HL-60 (cell line): ENCODE measurements around the gene NT5C.

ENCODE experiments used
- DNase-seq, 2 experiments: peaks; one replicate each; pipeline ENCODE4 v3.0.0-alpha.2; 2010 to 2020; ENCODE audit warnings: low read depth in 1 of 2, low spot score in 1 of 2
- H3K27ac ChIP-seq: fragments of 250-450 bp; sonication (Bioruptor Pico); replicated peaks from 2 replicates; pipeline ENCODE4 v1.5.1; 2020; ENCODE audit warnings: mild to moderate bottlenecking, moderate library complexity
- H3K27me3 ChIP-seq: fragments of 250-450 bp; sonication (Bioruptor Pico); 2 replicates; pipeline ENCODE4 v1.5.1; 2021; ENCODE audit warnings: mild to moderate bottlenecking, moderate library complexity; ENCODE audit not compliant: insufficient read depth, poor library complexity, severe bottlenecking
- H3K4me3 ChIP-seq: replicated peaks from 2 replicates; pipeline ENCODE4 v1.5.1; 2011; ENCODE audit warnings: mild to moderate bottlenecking, control low read depth, low read length; ENCODE audit not compliant: insufficient read depth
- CTCF ChIP-seq: IDR thresholded peaks from one replicate; pipeline ENCODE4 v1.5.1; 2011; ENCODE audit warnings: low read length, control low read depth, inconsistent platforms; ENCODE audit not compliant: insufficient read depth
- GABPA ChIP-seq: IDR thresholded peaks from 2 replicates; pipeline ENCODE4 v1.6.1; 2012; ENCODE audit warnings: low read depth
- POLR2AphosphoS5 ChIP-seq: IDR thresholded peaks from 2 replicates; pipeline ENCODE4 v1.6.1; 2012; ENCODE audit warnings: low read depth
- REST ChIP-seq: IDR thresholded peaks from 2 replicates; pipeline ENCODE4 v1.6.1; 2012; ENCODE audit warnings: low read depth; ENCODE audit not compliant: insufficient replicate concordance
- SPI1 ChIP-seq: IDR thresholded peaks from 2 replicates; pipeline ENCODE4 v1.6.1; 2012; ENCODE audit warnings: low read depth, mild to moderate bottlenecking, borderline replicate concordance

The NT5C gene

GRCh38 chr17:75113798-75114551 is 17.6 kb downstream of the NT5C start:
- H3K27ac ChIP-seq = peak overlapping the region; percentile 63

GRCh38 chr17:75111777-75112335 is 19.7 kb downstream of the NT5C start:
- H3K27ac ChIP-seq = no peak overlapping the region
- DNase-seq = peak in 1 of 2 experiments; percentile 40
- no peaks in the 10 kb centered on the region for H3K27me3 ChIP-seq
- TF ChIP-seq GABPA = peak; percentile 26; the same call in 1 of the 2 replicates
- no peak for TF ChIP-seq CTCF
- TF ChIP-seq REST = no peak
- no peak for TF ChIP-seq POLR2AphosphoS5
- H3K4me3 ChIP-seq = no peak overlapping the region

More at GRCh38 chr17:75113798-75114551, 17.6 kb downstream of the NT5C start:
- Histone ChIP-seq H3K4me3 (peak overlapping the region; percentile 43), H3K27me3 (no peaks in the 10 kb centered on the region)
- TF ChIP-seq POLR2AphosphoS5 = no peak; the same call in 1 of the 2 replicates
- TF ChIP-seq GABPA = no peak
- TF ChIP-seq CTCF = peak; percentile 93
- peak; percentile 34; the same call in 1 of the 2 replicates for TF ChIP-seq SPI1
- no peak for TF ChIP-seq REST
- DNase-seq = peak; percentile 86 to 94

- peak in 1 of 2 experiments; percentile 27 for DNase-seq
- H3K27ac ChIP-seq = peak overlapping the region; percentile 52
- H3K27me3 ChIP-seq = no peaks in the 10 kb centered on the region
- peak overlapping the region; percentile 76 for H3K4me3 ChIP-seq
- TF ChIP-seq CTCF (no peak), SPI1 (no peak), REST (no peak), GABPA (no peak), POLR2AphosphoS5 (no peak)
These were observed 21.2 kb downstream of the NT5C start for GRCh38 chr17:75110234-75110937.
